Measurements from ENCODE around the gene CLPTM1L.

GRCh38 chr5:1368756-1369155, 23.9 kb upstream of the CLPTM1L start:
- no peak for TF ChIP-seq EZH2 (IDR thresholded peaks at IDR 0.05; ENCODE audit: borderline replicate concordance, low read length)
- TF ChIP-seq CTCF (conservative IDR thresholded peaks at IDR 0.05 in 1 of 2, IDR thresholded peaks at IDR 0.05 in 1 of 2; ENCODE audit: extremely low read depth in 1 of 2, insufficient read depth in 1 of 2, low read depth in 1 of 2, low read length in 2 of 2), result no peak

Measured in mammary epithelial cell (primary cell).